Measurements from ENCODE around the gene MAN2B2. TPM values are rescaled to one million over a fixed set of nuclear protein-coding genes. Genes with fewer than 3 reads are reported as not detected.

MAN2B2 gene
- total RNA-seq, 1 experiment from 2014 or later = 5.9 TPM

GRCh38 chr4:6549445-6549844 lies 25.5 kb upstream of the MAN2B2 start:
- Histone ChIP-seq H4K8ac (replicated peaks; ENCODE audit: insufficient read length, low read depth, low read length) (no peak overlapping the region), H2AK5ac (ENCODE audit: insufficient read length, low read length) (no peak overlapping the region), H3K23me2 (ENCODE audit: insufficient read length, low read depth, low read length, poor library complexity, severe bottlenecking) (no peaks in the 10 kb centered on the region), H4K91ac (ENCODE audit: insufficient read length, low read depth, low read length) (no peak overlapping the region), H3K4me1 (ENCODE audit: insufficient read depth, low read length) (no peaks in the 10 kb centered on the region), H3K4me2 (ENCODE audit: insufficient read depth, insufficient read length, low read length) (no peak overlapping the region), H3K56ac (ENCODE audit: insufficient read length, low read depth, low read length) (no peak overlapping the region), H2BK5ac (ENCODE audit: insufficient read length, low read length) (no peak overlapping the region), H3K14ac (ENCODE audit: insufficient read depth, low read length) (no peak overlapping the region), H2AFZ (ENCODE audit: low read length) (no peak overlapping the region), H4K20me1 (ENCODE audit: control insufficient read depth, insufficient read depth, insufficient read length) (no peaks in the 10 kb centered on the region), H3K9ac (ENCODE audit: extremely low read depth, insufficient read length, low read length) (no peak overlapping the region), H3T11ph (ENCODE audit: low read length) (no peak overlapping the region), H3K79me2 (ENCODE audit: insufficient read depth, low read length) (no peaks in the 10 kb centered on the region), H3K27me3 (ENCODE audit: insufficient read depth, low read length) (0 out of 2 replicates have a peak, but pooled peaks cover 2% of the 10 kb centered on the region), H2BK20ac (ENCODE audit: low read depth, low read length, poor library complexity, severe bottlenecking) (no peak overlapping the region), H4K5ac (ENCODE audit: insufficient read length, low read depth, low read length) (no peak overlapping the region), H3K9me3 (ENCODE audit: control insufficient read depth, low read depth, low read length) (no peaks in the 10 kb centered on the region), H2BK120ac (ENCODE audit: low read depth, low read length, poor library complexity, severe bottlenecking) (no peak overlapping the region), H3K27ac (ENCODE audit: insufficient read length, low read depth, low read length) (no peak overlapping the region), H2BK15ac (ENCODE audit: low read depth, low read length) (no peak overlapping the region), H3K18ac (ENCODE audit: insufficient read length, low read depth, low read length) (no peak overlapping the region), H3K4ac (ENCODE audit: low read depth, low read length) (no peak overlapping the region), H3K23ac (ENCODE audit: insufficient read length, low read depth, low read length) (no peak overlapping the region), H2BK12ac (ENCODE audit: insufficient read length, low read depth, low read length) (no peak overlapping the region), H3K79me1 (ENCODE audit: insufficient read depth, low read depth, low read length, poor library complexity, severe bottlenecking) (no peaks in the 10 kb centered on the region)
- Mint-ChIP-seq H3K4me3 (no peak overlapping the region), H3K4me1 (peaks cover 0 to 2% of the 10 kb centered on the region in 2 experiments; a peak in 2 of 4 replicates), H3K27ac (no peak overlapping the region; a peak in 1 of 7 replicates), H3K36me3 (ENCODE audit: insufficient read depth in 1 of 3, low read depth in 3 of 3) (peaks cover 0 to 3% (median 2%) of the 10 kb centered on the region in 3 experiments; a peak in 1 of 7 replicates), H3K9me3 (peaks cover 7 to 9% of the 10 kb centered on the region in 2 experiments; a peak in 4 of 5 replicates), H3K27me3 (ENCODE audit: low read depth) (peaks cover 82% of the 10 kb centered on the region)
- WGBS (ENCODE audit: extremely low coverage, insufficient read length, low lambda C conversion rate) = no CpG with 5 or more reads among the region's 7 CpGs
- DNase-seq = peak; percentile 51
- peak; percentile 33; the same call in 2 of the 3 replicates for TF ChIP-seq CTCF (conservative IDR thresholded peaks at IDR 0.05)

Data from H9 (cell line).